Measurements from ENCODE around the gene TMPRSS3.

The TMPRSS3 gene

DNA sequence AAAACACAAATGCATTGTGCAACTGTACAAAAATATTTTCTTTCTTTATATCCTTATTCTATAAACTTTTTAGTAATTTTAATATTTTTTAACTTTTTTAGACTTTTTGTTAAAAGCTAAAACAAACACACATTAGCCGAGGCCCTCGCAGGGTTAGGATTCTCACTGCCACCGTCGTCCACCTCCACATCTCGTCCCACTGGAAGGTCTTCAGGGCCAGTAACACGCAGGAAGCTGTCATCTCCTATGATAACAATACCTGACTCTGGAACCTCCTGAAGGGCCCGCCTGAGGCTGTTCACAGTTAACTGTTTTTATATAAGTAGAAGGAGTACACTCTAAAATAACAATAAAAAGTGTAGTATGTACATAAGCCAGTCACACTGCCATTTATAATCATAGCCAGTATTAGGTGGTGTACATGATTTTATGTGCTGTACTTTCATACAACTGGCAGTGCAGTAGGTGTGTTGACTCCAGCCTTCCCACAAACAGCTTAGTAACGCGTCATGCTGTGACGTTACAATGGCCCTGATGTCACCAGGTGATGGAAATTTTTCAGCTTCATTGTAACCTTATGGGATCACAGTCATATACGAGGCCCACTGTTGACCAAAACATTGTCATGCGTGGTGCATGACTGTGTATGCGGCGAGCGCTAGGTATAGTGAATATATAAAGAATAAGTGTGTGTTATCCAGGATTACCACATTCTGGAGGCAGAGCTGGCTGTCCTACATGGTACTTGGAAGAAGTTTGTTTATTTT, 53.9 kb downstream of the TMPRSS3 start:
- no peaks in the 10 kb centered on the region for H3K36me3 ChIP-seq (ENCODE audit: control insufficient read depth, low read length)
- no peak overlapping the region for H3K27ac ChIP-seq (ENCODE audit: low read depth, low read length)
- no peaks in the 10 kb centered on the region for H4K20me1 ChIP-seq (ENCODE audit: control insufficient read depth, insufficient read depth, low read depth, low read length)
- TF ChIP-seq, protein P1, sequence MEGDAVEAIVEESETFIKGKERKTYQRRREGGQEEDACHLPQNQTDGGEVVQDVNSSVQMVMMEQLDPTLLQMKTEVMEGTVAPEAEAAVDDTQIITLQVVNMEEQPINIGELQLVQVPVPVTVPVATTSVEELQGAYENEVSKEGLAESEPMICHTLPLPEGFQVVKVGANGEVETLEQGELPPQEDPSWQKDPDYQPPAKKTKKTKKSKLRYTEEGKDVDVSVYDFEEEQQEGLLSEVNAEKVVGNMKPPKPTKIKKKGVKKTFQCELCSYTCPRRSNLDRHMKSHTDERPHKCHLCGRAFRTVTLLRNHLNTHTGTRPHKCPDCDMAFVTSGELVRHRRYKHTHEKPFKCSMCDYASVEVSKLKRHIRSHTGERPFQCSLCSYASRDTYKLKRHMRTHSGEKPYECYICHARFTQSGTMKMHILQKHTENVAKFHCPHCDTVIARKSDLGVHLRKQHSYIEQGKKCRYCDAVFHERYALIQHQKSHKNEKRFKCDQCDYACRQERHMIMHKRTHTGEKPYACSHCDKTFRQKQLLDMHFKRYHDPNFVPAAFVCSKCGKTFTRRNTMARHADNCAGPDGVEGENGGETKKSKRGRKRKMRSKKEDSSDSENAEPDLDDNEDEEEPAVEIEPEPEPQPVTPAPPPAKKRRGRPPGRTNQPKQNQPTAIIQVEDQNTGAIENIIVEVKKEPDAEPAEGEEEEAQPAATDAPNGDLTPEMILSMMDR (IDR thresholded peaks at IDR 0.05; ENCODE audit: low read depth, low read length, poor library complexity, severe bottlenecking), result no peak
- TF ChIP-seq EZH2phosphoT487 (IDR thresholded peaks at IDR 0.05; ENCODE audit: borderline replicate concordance, low read length), result no peak
- peaks cover 8% of the 10 kb centered on the region for H3K27me3 ChIP-seq (ENCODE audit: control insufficient read depth, low read length)
- no peaks in the 10 kb centered on the region for H3K79me2 ChIP-seq (ENCODE audit: control insufficient read depth, low read length)
- no peaks in the 10 kb centered on the region for H3F3A ChIP-seq (ENCODE audit: control insufficient read depth, insufficient read depth)
- no peak overlapping the region for H3K4me2 ChIP-seq (ENCODE audit: low read length)
- no peaks in the 10 kb centered on the region for H3K4me1 ChIP-seq (ENCODE audit: control insufficient read depth, low read length)
- no peaks in the 10 kb centered on the region for H3K9me3 ChIP-seq (ENCODE audit: control insufficient read depth, insufficient read depth, low read length)
- H3K4me3 ChIP-seq (ENCODE audit: low read length), result no peak overlapping the region
- H3K9me2 ChIP-seq (replicated peaks; ENCODE audit: control insufficient read depth, low read length), result no peaks in the 10 kb centered on the region

DNA sequence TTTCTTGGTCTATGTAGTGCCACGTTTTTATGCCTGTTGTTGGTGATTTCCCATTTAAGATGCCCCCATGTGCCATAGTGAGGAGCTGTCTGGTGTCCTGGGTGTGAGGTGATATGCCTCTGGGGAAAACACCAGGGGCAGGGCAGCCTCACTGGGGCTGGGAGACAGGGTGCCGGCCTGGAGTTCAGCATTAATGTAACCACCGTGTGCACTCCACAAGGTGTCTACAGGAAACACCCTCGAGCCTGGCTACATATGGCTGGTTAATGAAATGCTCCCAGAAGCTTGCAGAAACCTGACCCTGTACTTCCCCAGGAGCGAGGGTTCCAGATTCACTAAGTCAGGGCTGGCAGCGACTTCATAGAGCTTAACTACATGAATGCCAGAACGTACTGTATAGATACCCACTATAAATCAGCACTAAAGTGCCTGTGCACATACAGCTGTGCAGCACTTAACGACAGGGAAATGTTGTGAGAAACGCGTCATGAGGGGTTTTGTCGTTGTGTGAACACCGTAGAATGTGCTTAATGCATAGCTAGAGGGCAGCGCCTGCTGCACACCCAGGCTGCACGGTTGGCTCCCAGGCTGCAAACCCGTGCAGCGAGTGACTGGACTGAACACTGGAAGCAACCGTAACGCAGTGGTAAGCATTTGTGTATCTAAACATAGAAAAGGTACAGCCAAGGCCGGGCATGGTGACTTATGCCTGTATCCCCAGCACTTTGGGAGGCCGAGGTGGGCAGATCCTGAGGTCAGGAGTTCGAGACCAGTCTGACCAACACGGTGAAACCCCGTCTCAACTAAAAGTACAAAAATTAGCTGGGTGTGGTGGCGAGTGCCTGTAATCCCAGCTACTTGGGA, 55.4 kb downstream of the TMPRSS3 start:
- Histone ChIP-seq H3K79me2 (ENCODE audit: control insufficient read depth, low read length) (no peaks in the 10 kb centered on the region), H3K9me3 (ENCODE audit: control insufficient read depth, insufficient read depth, low read length) (no peaks in the 10 kb centered on the region), H3K9me2 (replicated peaks; ENCODE audit: control insufficient read depth, low read length) (no peaks in the 10 kb centered on the region), H3F3A (ENCODE audit: control insufficient read depth, insufficient read depth) (peaks cover 5% of the 10 kb centered on the region; the same call in 1 of the 2 replicates), H4K20me1 (ENCODE audit: control insufficient read depth, insufficient read depth, low read depth, low read length) (no peaks in the 10 kb centered on the region), H3K27me3 (ENCODE audit: control insufficient read depth, low read length) (peaks cover 15% of the 10 kb centered on the region), H3K4me2 (ENCODE audit: low read length) (no peak overlapping the region), H3K36me3 (ENCODE audit: control insufficient read depth, low read length) (no peaks in the 10 kb centered on the region), H3K4me1 (ENCODE audit: control insufficient read depth, low read length) (peaks cover 6% of the 10 kb centered on the region; the same call in 1 of the 2 replicates), H3K27ac (ENCODE audit: low read depth, low read length) (no peak overlapping the region), H3K4me3 (ENCODE audit: low read length) (no peak overlapping the region)
- TF ChIP-seq EZH2phosphoT487 (IDR thresholded peaks at IDR 0.05; ENCODE audit: borderline replicate concordance, low read length), result no peak
- TF ChIP-seq, protein P1 (IDR thresholded peaks at IDR 0.05; ENCODE audit: low read depth, low read length, poor library complexity, severe bottlenecking), result no peak

DNA sequence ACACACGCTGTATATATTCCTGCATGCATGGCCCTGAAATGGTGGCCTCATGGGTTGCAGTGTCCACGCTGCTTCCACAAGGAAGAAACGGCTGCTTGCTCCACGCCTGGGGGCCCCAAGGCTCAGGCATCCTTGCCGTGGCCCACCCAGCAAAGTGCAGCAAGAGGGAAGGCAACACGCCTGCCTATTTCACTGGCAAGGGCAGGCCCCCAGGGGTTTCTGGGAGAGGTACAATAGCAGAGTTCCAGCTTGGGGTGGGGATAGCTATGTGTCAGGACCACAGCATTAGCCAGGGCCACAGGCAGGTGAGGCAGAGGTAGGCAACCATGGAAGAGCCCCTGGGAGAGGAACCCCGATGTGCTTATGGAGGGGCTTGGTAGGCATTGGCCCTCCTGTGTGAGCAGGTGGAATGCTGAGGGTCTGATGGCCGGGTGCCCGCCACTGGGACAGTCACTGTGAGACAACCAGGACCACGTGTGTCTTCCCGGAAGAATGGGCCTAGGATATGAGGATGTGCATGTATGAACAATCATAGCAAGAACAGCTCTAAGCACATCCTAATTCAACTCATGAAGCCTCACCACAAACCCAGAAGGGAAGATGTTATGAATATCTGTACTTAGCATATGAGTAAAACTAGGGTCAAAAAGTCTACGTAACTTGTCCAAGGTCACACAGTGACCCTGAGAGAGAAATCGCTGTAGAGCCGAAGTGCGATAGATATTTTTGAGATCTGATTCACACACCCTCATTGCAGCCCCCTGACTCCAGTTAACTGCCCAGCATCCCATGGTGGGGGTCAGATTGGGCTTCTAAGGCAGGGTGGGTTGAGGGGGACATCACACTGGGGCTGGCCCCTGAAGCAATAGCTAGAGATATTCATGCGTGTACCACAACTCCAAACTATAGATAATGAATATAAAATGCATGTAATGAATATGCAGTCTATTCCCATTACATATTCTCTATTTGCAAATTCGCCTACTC, 56.8 kb downstream of the TMPRSS3 start:
- Histone ChIP-seq H3K27me3 (ENCODE audit: control insufficient read depth, low read length) (peaks cover 15% of the 10 kb centered on the region), H3K36me3 (ENCODE audit: control insufficient read depth, low read length) (no peaks in the 10 kb centered on the region), H4K20me1 (ENCODE audit: control insufficient read depth, insufficient read depth, low read depth, low read length) (no peaks in the 10 kb centered on the region), H3F3A (ENCODE audit: control insufficient read depth, insufficient read depth) (peaks cover 5% of the 10 kb centered on the region; the same call in 1 of the 2 replicates), H3K79me2 (ENCODE audit: control insufficient read depth, low read length) (no peaks in the 10 kb centered on the region), H3K4me1 (ENCODE audit: control insufficient read depth, low read length) (peaks cover 6% of the 10 kb centered on the region; the same call in 1 of the 2 replicates), H3K27ac (ENCODE audit: low read depth, low read length) (no peak overlapping the region), H3K9me3 (ENCODE audit: control insufficient read depth, insufficient read depth, low read length) (no peaks in the 10 kb centered on the region), H3K9me2 (replicated peaks; ENCODE audit: control insufficient read depth, low read length) (no peaks in the 10 kb centered on the region), H3K4me2 (ENCODE audit: low read length) (no peak overlapping the region), H3K4me3 (ENCODE audit: low read length) (no peak overlapping the region)
- TF ChIP-seq, protein P1 (IDR thresholded peaks at IDR 0.05; ENCODE audit: low read depth, low read length, poor library complexity, severe bottlenecking), result no peak
- TF ChIP-seq EZH2phosphoT487 (IDR thresholded peaks at IDR 0.05; ENCODE audit: borderline replicate concordance, low read length), result no peak
